Heart right ventricle (tissue), 16 donors: Measurements from ENCODE around the gene PACS1. TPM values are rescaled to one million over a fixed set of nuclear protein-coding genes. Genes with fewer than 3 reads are reported as not detected.

Source experiments
- ATAC-seq, 8 donors: fragments of 200-7000 bp; cut with Tn5 transposase; one replicate each; pipeline ENCODE4 v1.9.1; 2020; ENCODE audit warnings: mild to moderate bottlenecking in 8 of 8, moderate library complexity in 8 of 8, moderate number of reproducible peaks in 1 of 8
- DNase-seq, 2 donors: peaks; one replicate each; pipeline ENCODE4 v3.0.0-alpha.2; 2020
- H3K27ac ChIP-seq, 10 donors: fragments of 200-600 bp; sonication (generic) in 2 of 10; one replicate each; pipeline versions ENCODE4 v1.5.0 to v1.8.0; 2020 to 2022; ENCODE audit warnings: mild to moderate bottlenecking in 3 of 10
- H3K27me3 ChIP-seq, 7 donors: fragments of 200-600 bp; one replicate each; pipeline ENCODE4 v1.8.0; 2021 to 2022; ENCODE audit warnings: mild to moderate bottlenecking in 2 of 7
- H3K36me3 ChIP-seq, 9 donors: fragments of 200-600 bp; sonication (generic) in 1 of 9; one replicate each; pipeline versions ENCODE4 v1.5.0 to v1.8.0; 2020 to 2022; ENCODE audit warnings: mild to moderate bottlenecking in 2 of 9
- H3K4me1 ChIP-seq, 9 donors: fragments of 200-600 bp; sonication (generic) in 1 of 9; one replicate each; pipeline versions ENCODE4 v1.5.0 to v1.8.0; 2020 to 2022; ENCODE audit warnings: mild to moderate bottlenecking in 4 of 9
- H3K4me3 ChIP-seq, 10 donors: fragments of 200-600 bp; sonication (generic) in 2 of 10; one replicate each; pipeline versions ENCODE4 v1.5.0 to v1.8.0; 2020 to 2022; ENCODE audit warnings: mild to moderate bottlenecking in 7 of 10, moderate library complexity in 2 of 10
- H3K9me3 ChIP-seq, 11 donors: fragments of 200-600 bp in 10 of 11; sonication (generic) in 2 of 11; one replicate each; pipeline versions ENCODE4 v1.5.0 to v1.8.0; 2013 to 2022; ENCODE audit warnings: mild to moderate bottlenecking in 2 of 11, control low read depth in 1 of 11, moderate library complexity in 1 of 11
- CTCF ChIP-seq, 9 donors: fragments of 200-600 bp; sonication (generic) in 2 of 9; IDR thresholded peaks; one replicate each; pipeline versions ENCODE4 v1.5.0 to v1.8.0; 2021 to 2022; ENCODE audit warnings: antibody characterized with exemption in 9 of 9, mild to moderate bottlenecking in 5 of 9, moderate library complexity in 1 of 9
- WGBS, 2 donors: extraction: QIAGEN DNeasy Blood & Tissue Kit; methylation state at CpG; one replicate each; pipeline ENCODE4 v1.1.7; 2013; ENCODE audit warnings: inconsistent platforms in 1 of 2; 5-methylcytosine and 5-hydroxymethylcytosine counted together
- intact Hi-C, 10 donors: fragments of 100-400 bp; cut with DNase I; formaldehyde crosslinking; loops; one replicate each; pipeline versions ENCODE4 v1.11.1 to v1.14.2; 2022
- polyA plus RNA-seq, 2 donors: library from polyadenylated mRNA; stranded (reverse); fragments of 200-250 nt; gene quantifications; one replicate each; pipeline ENCODE4 v1.2.3, GENCODE V29; 2013
- total RNA-seq, 10 donors: library from RNA; stranded (reverse); fragmentation: NEBNext Ultra II Directional in 3 of 10; extraction: Animal tissue kit (Norgen Biotek cat#: 25700) in 3 of 10; gene quantifications; one replicate each; pipeline versions ENCODE4 v1.2.1 to v1.2.4, GENCODE V29; 2021 to 2023
- donor health status: Arrhythmogenic right ventricular cardiomyopathy.
- donor health status: ischemic (EF 13 %, LVEDD 7.1; RV severe dilation, severe dysfunction).
- donor health status: healthy with polysubstance abuse.
- donor health status: DM: no; HTN: yes; CAD: no.
- donor health status: DM: no; HTN: no; CAD: no.
- donor health status: ischemic (EF 25% LVEDD 6.9; RV normal size, moderate dysfunction).
- donor health status: ischemic (EF 25% LVEDD 5.7; RV mildly dilated, moderate dysfunction).
- donor health status: healthy.
- donor health status: DM: yes; HTN: yes; CAD: no.
- donor health status: Ischemic cardiomyopathy.
- donor health status: ischemic (EF 35%, LVEDD 5.7; RV mildly dilated, moderate dysfunction).
- donor health status: nonischemic (EF 11% LVEDD 7.7; RV severe dilation, severe dysfunction).
- donor health status: DM: yes; HTN: yes; CAD: no.
- donor health status: PGD.
- donor health status: ischemic (EF 29% LVEDD 5.4; RV normal size, mild dysfunction).
- donor health status: nonischemic (EF 23%, LVEDD 6.1; RV moderate dilation, normal function).

The PACS1 gene
- total and polyA plus RNA-seq, 12 donors = 24.1 to 121 (median 69.7) TPM

DNA sequence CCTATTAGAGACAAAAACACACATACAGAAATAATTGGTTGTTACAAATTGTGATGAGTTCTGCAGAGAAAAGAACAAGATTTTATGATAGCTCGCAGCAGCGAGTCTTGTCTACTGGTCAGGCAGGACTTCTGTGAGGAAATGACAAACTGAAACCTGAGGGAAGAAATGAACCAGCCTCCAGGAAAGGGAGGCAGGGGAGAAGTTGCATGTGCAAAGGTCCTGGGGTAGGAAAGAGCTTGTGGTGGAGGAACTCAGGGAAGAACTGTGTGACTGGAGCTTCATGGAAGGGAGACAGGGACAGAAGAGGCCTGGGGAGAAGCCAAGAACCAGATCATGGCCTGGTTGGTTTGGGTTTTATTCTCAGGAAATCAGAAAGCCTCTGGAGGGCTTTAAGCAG lies 189.2 kb downstream of the PACS1 start:
- Histone ChIP-seq H3K27me3 (peaks cover 0 to 17% (median 0%) of the 10 kb centered on the region in 7 donors), H3K4me1 (peaks cover 0 to 19% (median 13%) of the 10 kb centered on the region in 9 donors), H3K27ac (no peak overlapping the region), H3K4me3 (no peak overlapping the region), H3K9me3 (no peaks in the 10 kb centered on the region), H3K36me3 (peaks cover 0 to 51% (median 4%) of the 10 kb centered on the region in 9 donors)
- intact Hi-C loops = loop anchor here in 4 of 10 donors (1.0 to 2.0 kb wide), 3 partner anchors 36 to 76 kb away; no protein-coding TSS in a partner anchor
- WGBS, 2 donors = 97 to 99% methylated on average over 2 of the region's 2 CpGs
- DNase-seq (no peak), ATAC-seq (no peak)
- TF ChIP-seq CTCF (IDR thresholded peaks at IDR 0.05) = no peak

- no peak overlapping the region for H3K4me3 ChIP-seq
- 92 to 96% methylated on average over 4 of the region's 4 CpGs for WGBS, 2 donors
- H3K36me3 ChIP-seq = peaks cover 0 to 58% (median 4%) of the 10 kb centered on the region in 9 donors
- no peak overlapping the region for H3K27ac ChIP-seq
- peaks cover 0 to 17% (median 0%) of the 10 kb centered on the region in 7 donors for H3K27me3 ChIP-seq
- H3K4me1 ChIP-seq = peaks cover 0 to 19% (median 13%) of the 10 kb centered on the region in 9 donors
- H3K9me3 ChIP-seq = no peaks in the 10 kb centered on the region
- ATAC-seq (no peak), DNase-seq (no peak)
- TF ChIP-seq CTCF (IDR thresholded peaks at IDR 0.05) = no peak
- intact Hi-C loops = loop anchor here in 4 of 10 donors (1.0 to 2.0 kb wide), 3 partner anchors 37 to 77 kb away; no protein-coding TSS in a partner anchor
Observed at GRCh38 chr11:66259956-66260355, 189.9 kb downstream of the PACS1 start.

DNA sequence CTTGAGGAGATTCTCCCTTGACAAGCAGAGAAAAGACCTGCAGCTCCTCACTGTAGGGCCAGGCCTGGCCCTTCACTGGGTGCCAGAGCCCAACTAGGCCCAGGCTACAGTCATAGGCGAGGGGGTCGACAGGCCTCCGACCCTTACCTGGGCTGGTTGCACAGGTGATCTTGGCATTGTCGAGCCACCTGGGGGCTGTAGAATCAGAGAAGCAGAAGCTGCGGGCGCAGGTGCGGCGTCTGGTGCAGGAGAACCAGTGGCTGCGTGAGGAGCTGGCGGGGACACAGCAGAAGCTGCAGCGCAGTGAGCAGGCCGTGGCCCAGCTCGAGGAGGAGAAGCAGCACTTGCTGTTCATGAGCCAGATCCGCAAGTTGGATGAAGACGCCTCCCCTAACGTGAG lies 191.5 kb downstream of the PACS1 start:
- intact Hi-C loops = no loop called here
- peaks cover 0 to 9% (median 0%) of the 10 kb centered on the region in 7 donors for H3K27me3 ChIP-seq
- H3K4me3 ChIP-seq = no peak overlapping the region
- no peak overlapping the region for H3K27ac ChIP-seq
- DNase-seq (no peak), ATAC-seq (no peak)
- peaks cover 0 to 74% (median 4%) of the 10 kb centered on the region in 9 donors for H3K36me3 ChIP-seq
- peaks cover 0 to 20% (median 13%) of the 10 kb centered on the region in 9 donors for H3K4me1 ChIP-seq
- 92 to 94% methylated on average over 16 of the region's 16 CpGs for WGBS, 2 donors
- no peaks in the 10 kb centered on the region for H3K9me3 ChIP-seq
- no peak for TF ChIP-seq CTCF (IDR thresholded peaks at IDR 0.05)

DNA sequence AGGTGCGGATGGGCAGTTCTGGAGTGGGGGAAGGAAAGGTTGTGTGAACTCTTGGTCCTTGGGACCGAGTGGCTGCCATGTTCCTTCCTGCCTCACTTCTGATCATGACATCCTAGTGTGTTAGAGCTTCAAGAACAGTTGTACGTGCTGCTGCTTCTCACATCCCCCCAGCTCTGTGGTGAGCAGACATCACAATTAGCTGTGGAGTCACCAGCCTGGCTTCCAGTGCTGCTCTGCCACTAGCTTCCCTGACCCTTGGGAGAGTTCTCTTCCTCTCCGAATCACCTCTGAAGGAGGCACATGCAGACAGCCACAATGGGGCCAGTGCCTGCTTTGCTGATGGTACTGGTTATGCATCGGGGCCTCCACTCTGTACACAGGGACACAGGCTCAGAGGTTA lies 192.1 kb downstream of the PACS1 start:
- DNase-seq (no peak), ATAC-seq (no peak)
- no peaks in the 10 kb centered on the region for H3K9me3 ChIP-seq
- no peak for TF ChIP-seq CTCF (IDR thresholded peaks at IDR 0.05)
- H3K27me3 ChIP-seq = peaks cover 0 to 5% (median 0%) of the 10 kb centered on the region in 7 donors
- intact Hi-C loops = no loop called here
- H3K27ac ChIP-seq = no peak overlapping the region
- peaks cover 3 to 20% (median 14%) of the 10 kb centered on the region in 9 donors for H3K4me1 ChIP-seq
- peaks cover 0 to 75% (median 4%) of the 10 kb centered on the region in 9 donors for H3K36me3 ChIP-seq
- H3K4me3 ChIP-seq = no peak overlapping the region
- 88 to 93% methylated on average over 5 of the region's 5 CpGs for WGBS, 2 donors
